HEK293 (cell line): Measurements from ENCODE around the gene ATP8B4.

ENCODE experiments used
- CTCF ChIA-PET: fragments of 350-600 bp; formaldehyde crosslinking; extraction: SDS; loops from one replicate; lab custom pipeline; 2021; ENCODE audit warnings: antibody characterized with exemption; lab: Yijun Ruan, JAX
- POLR2A ChIA-PET: fragments of 300-600 bp; formaldehyde crosslinking; extraction: SDS; loops from one replicate; lab custom pipeline; 2020; ENCODE audit warnings: antibody characterized with exemption, inconsistent platforms; lab: Yijun Ruan, JAX
- H3K27ac ChIP-seq: fragments of 200-500 bp; sonication (Bioruptor generic); 2 replicates; pipeline ENCODE4 v1.5.1; 2014; ENCODE audit warnings: low read depth, low read length, control low read depth, inconsistent platforms; ENCODE audit errors: extremely low read depth
- H3K36me3 ChIP-seq, 2 experiments: fragments of 200-500 bp in 1 of 2; sonication (Bioruptor generic) in 1 of 2; 1 replicate in 1 of 2; 2 replicates in 1 of 2; pipeline ENCODE4 v1.5.1; 2014 to 2017; ENCODE audit warnings: inconsistent platforms in 2 of 2, low read length in 2 of 2; ENCODE audit not compliant: control insufficient read depth in 2 of 2, insufficient read depth in 1 of 2
- H3K4me1 ChIP-seq: fragments of 200-500 bp; sonication (Bioruptor generic); 2 replicates; pipeline ENCODE4 v1.5.1; 2014; ENCODE audit warnings: mild to moderate bottlenecking, low read length, inconsistent platforms; ENCODE audit not compliant: control insufficient read depth, insufficient read depth
- H3K4me3 ChIP-seq: 2 replicates; pipeline ENCODE4 v1.5.1; 2011; ENCODE audit warnings: low read depth, mild to moderate bottlenecking, control low read depth, low read length, moderate library complexity
- H3K9me3 ChIP-seq: fragments of 200-500 bp; sonication (Bioruptor generic); 2 replicates; pipeline ENCODE4 v1.5.1; 2014; ENCODE audit warnings: low read depth, low read length, inconsistent platforms; ENCODE audit not compliant: control insufficient read depth, insufficient read depth
- BCL11A ChIP-seq: fragments of 450-650 bp; formaldehyde crosslinking; IDR thresholded peaks from 2 replicates; pipeline ENCODE4 v1.5.1; 2016; ENCODE audit warnings: low read depth, missing biosample characterization, missing genetic modification characterization
- GLIS1 ChIP-seq: fragments of 450-650 bp; formaldehyde crosslinking; IDR thresholded peaks from 2 replicates; pipeline ENCODE4 v1.5.1; 2016; ENCODE audit warnings: missing biosample characterization, missing genetic modification characterization
- GLIS2 ChIP-seq: fragments of 450-650 bp; formaldehyde crosslinking; IDR thresholded peaks from 2 replicates; pipeline ENCODE4 v1.5.1; 2016; ENCODE audit warnings: missing biosample characterization, missing genetic modification characterization
- KLF1 ChIP-seq: fragments of 450-650 bp; formaldehyde crosslinking; IDR thresholded peaks from 2 replicates; pipeline ENCODE4 v1.5.1; 2016; ENCODE audit warnings: missing biosample characterization, missing genetic modification characterization
- KLF16 ChIP-seq: fragments of 450-650 bp; formaldehyde crosslinking; IDR thresholded peaks from 2 replicates; pipeline ENCODE4 v1.5.1; 2017; ENCODE audit warnings: missing biosample characterization, missing genetic modification characterization
- MEIS1 ChIP-seq: sonication (generic); formaldehyde crosslinking; IDR thresholded peaks from 2 replicates; pipeline ENCODE4 v1.8.1; 2022; ENCODE audit warnings: missing genetic modification reagents, mild to moderate bottlenecking, borderline replicate concordance
- REPIN1 ChIP-seq: fragments of 450-650 bp; formaldehyde crosslinking; IDR thresholded peaks from 2 replicates; pipeline ENCODE4 v1.5.1; 2017; ENCODE audit warnings: missing biosample characterization, missing genetic modification characterization, low read depth
- SALL2 ChIP-seq: fragments of 450-650 bp; formaldehyde crosslinking; IDR thresholded peaks from 2 replicates; pipeline ENCODE4 v1.5.0; 2017; ENCODE audit warnings: missing biosample characterization, mild to moderate bottlenecking, missing genetic modification characterization, borderline replicate concordance
- TRIM28 ChIP-seq: IDR thresholded peaks from 2 replicates; pipeline ENCODE4 v1.6.1; 2011; ENCODE audit warnings: low read length, control low read depth, borderline replicate concordance
- WT1 ChIP-seq: fragments of 450-650 bp; formaldehyde crosslinking; IDR thresholded peaks from 2 replicates; pipeline ENCODE4 v1.5.1; 2016; ENCODE audit warnings: missing biosample characterization, missing genetic modification characterization
- ZBTB48 ChIP-seq: fragments of 450-650 bp; formaldehyde crosslinking; IDR thresholded peaks from 2 replicates; pipeline ENCODE4 v1.5.1; 2016; ENCODE audit warnings: missing biosample characterization, missing genetic modification characterization
- ZBTB7A ChIP-seq: fragments of 450-650 bp; formaldehyde crosslinking; IDR thresholded peaks from 2 replicates; pipeline ENCODE4 v1.5.1; 2016; ENCODE audit warnings: low read depth, missing biosample characterization, missing genetic modification characterization
- ZFP37 ChIP-seq: fragments of 450-650 bp; formaldehyde crosslinking; IDR thresholded peaks from 2 replicates; pipeline ENCODE4 v1.5.1; 2016; ENCODE audit warnings: missing biosample characterization, missing genetic modification characterization
- ZFP69B ChIP-seq: fragments of 450-650 bp; formaldehyde crosslinking; IDR thresholded peaks from 2 replicates; pipeline ENCODE4 v1.5.1; 2016; ENCODE audit warnings: missing biosample characterization, missing genetic modification characterization
- ZNF112 ChIP-seq: fragments of 450-650 bp; formaldehyde crosslinking; IDR thresholded peaks from 2 replicates; pipeline ENCODE4 v1.5.0; 2017; ENCODE audit warnings: missing biosample characterization, missing genetic modification characterization
- ZNF133 ChIP-seq: fragments of 450-650 bp; formaldehyde crosslinking; IDR thresholded peaks from 2 replicates; pipeline ENCODE4 v1.5.1; 2016; ENCODE audit warnings: missing biosample characterization, missing genetic modification characterization
- ZNF157 ChIP-seq: fragments of 450-650 bp; formaldehyde crosslinking; IDR thresholded peaks from 2 replicates; pipeline ENCODE4 v1.5.1; 2016; ENCODE audit warnings: missing biosample characterization, missing genetic modification characterization
- ZNF2 ChIP-seq: fragments of 450-650 bp; formaldehyde crosslinking; IDR thresholded peaks from 2 replicates; pipeline ENCODE4 v1.5.1; 2016; ENCODE audit warnings: missing biosample characterization, missing genetic modification characterization
- ZNF214 ChIP-seq: fragments of 450-650 bp; formaldehyde crosslinking; IDR thresholded peaks from 2 replicates; pipeline ENCODE4 v1.5.1; 2017; ENCODE audit warnings: missing biosample characterization, mild to moderate bottlenecking, missing genetic modification characterization, borderline replicate concordance
- ZNF529 ChIP-seq: fragments of 450-650 bp; formaldehyde crosslinking; IDR thresholded peaks from 2 replicates; pipeline ENCODE4 v1.5.1; 2017; ENCODE audit warnings: missing genetic modification characterization, missing biosample characterization; ENCODE audit not compliant: insufficient replicate concordance
- ZNF544 ChIP-seq: fragments of 450-650 bp; formaldehyde crosslinking; IDR thresholded peaks from 2 replicates; pipeline ENCODE4 v1.5.0; 2017; ENCODE audit warnings: missing biosample characterization, missing genetic modification characterization
- ZNF549 ChIP-seq: fragments of 450-650 bp; IDR thresholded peaks from 2 replicates; pipeline ENCODE4 v1.5.1; 2018; ENCODE audit warnings: missing biosample characterization, missing genetic modification characterization, mild to moderate bottlenecking, inconsistent platforms, moderate library complexity
- ZNF701 ChIP-seq: fragments of 450-650 bp; formaldehyde crosslinking; IDR thresholded peaks from 2 replicates; pipeline ENCODE4 v1.5.1; 2016; ENCODE audit warnings: missing biosample characterization, missing genetic modification characterization
- ZNF707 ChIP-seq: fragments of 450-650 bp; formaldehyde crosslinking; IDR thresholded peaks from 2 replicates; pipeline ENCODE4 v1.5.1; 2016; ENCODE audit warnings: missing biosample characterization, missing genetic modification characterization
- ZNF777 ChIP-seq: fragments of 450-650 bp; formaldehyde crosslinking; IDR thresholded peaks from 2 replicates; pipeline ENCODE4 v1.5.1; 2017; ENCODE audit warnings: missing biosample characterization, missing genetic modification characterization, borderline replicate concordance
- ZSCAN30 ChIP-seq: fragments of 450-650 bp; IDR thresholded peaks from 2 replicates; pipeline ENCODE4 v1.5.1; 2018; ENCODE audit warnings: missing biosample characterization, mild to moderate bottlenecking, missing genetic modification characterization, moderate library complexity
- TF ChIP-seq, protein P1 (sequence below): fragments of 450-650 bp; formaldehyde crosslinking; IDR thresholded peaks from 2 replicates; pipeline ENCODE4 v1.5.1; 2016; ENCODE audit warnings: missing biosample characterization, missing genetic modification characterization
- TF ChIP-seq, protein P2 (sequence below): fragments of 450-650 bp; formaldehyde crosslinking; IDR thresholded peaks from 2 replicates; pipeline ENCODE4 v1.5.1; 2017; ENCODE audit warnings: missing biosample characterization, missing genetic modification characterization
- TF ChIP-seq, protein P3 (sequence below): fragments of 450-650 bp; formaldehyde crosslinking; IDR thresholded peaks from 2 replicates; pipeline ENCODE4 v1.5.1; 2017; ENCODE audit warnings: missing biosample characterization, mild to moderate bottlenecking, missing genetic modification characterization, moderate library complexity
- TF ChIP-seq, protein P4 (sequence below): fragments of 450-650 bp; formaldehyde crosslinking; IDR thresholded peaks from 2 replicates; pipeline ENCODE4 v1.5.1; 2016; ENCODE audit warnings: missing biosample characterization, missing genetic modification characterization
- TF ChIP-seq, protein P5 (sequence below): fragments of 450-650 bp; formaldehyde crosslinking; IDR thresholded peaks from 2 replicates; pipeline ENCODE4 v1.5.1; 2016; ENCODE audit warnings: missing biosample characterization, missing genetic modification characterization

The ATP8B4 gene

DNA sequence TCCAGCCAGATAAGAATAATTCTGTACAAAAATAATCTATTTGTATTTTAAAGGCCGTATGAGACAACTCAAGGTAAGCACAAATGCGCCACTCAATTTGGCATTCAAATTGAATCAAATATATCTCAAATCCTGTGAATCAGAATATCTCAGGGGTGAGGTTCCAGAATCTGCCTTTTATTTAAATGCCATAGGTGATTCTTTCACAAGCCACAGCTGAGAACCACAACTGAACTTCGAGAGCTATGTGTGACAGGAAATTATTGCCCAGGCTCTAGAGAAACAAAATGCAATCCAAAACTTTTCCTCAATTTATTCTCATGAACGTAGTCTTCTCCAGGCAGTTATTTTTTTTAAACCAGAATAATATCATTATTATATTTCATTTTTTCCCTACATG, 11.9 kb downstream of the ATP8B4 start:
- TF ChIP-seq ZBTB48 (tag by site-specific recombination) (no peak), ZNF549 (tag by site-specific recombination) (no peak), TRIM28 (no peak), BCL11A (tag by site-specific recombination) (no peak), REPIN1 (no peak), ZFP37 (tag by site-specific recombination) (no peak), GLIS1 (tag by site-specific recombination) (no peak), ZNF133 (tag by site-specific recombination) (no peak), ZNF214 (tag by site-specific recombination) (no peak), ZNF544 (tag by site-specific recombination) (no peak), ZNF157 (tag by site-specific recombination) (no peak), KLF1 (no peak), ZFP69B (tag by site-specific recombination) (no peak), ZNF112 (no peak), GLIS2 (tag by site-specific recombination) (no peak), ZNF707 (tag by site-specific recombination) (no peak)
- TF ChIP-seq, protein P1, sequence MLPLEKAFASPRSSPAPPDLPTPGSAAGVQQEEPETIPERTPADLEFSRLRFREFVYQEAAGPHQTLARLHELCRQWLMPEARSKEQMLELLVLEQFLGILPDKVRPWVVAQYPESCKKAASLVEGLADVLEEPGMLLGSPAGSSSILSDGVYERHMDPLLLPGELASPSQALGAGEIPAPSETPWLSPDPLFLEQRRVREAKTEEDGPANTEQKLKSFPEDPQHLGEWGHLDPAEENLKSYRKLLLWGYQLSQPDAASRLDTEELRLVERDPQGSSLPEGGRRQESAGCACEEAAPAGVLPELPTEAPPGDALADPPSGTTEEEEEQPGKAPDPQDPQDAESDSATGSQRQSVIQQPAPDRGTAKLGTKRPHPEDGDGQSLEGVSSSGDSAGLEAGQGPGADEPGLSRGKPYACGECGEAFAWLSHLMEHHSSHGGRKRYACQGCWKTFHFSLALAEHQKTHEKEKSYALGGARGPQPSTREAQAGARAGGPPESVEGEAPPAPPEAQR (tag by site-specific recombination): no peak
- TF ChIP-seq, protein P2, sequence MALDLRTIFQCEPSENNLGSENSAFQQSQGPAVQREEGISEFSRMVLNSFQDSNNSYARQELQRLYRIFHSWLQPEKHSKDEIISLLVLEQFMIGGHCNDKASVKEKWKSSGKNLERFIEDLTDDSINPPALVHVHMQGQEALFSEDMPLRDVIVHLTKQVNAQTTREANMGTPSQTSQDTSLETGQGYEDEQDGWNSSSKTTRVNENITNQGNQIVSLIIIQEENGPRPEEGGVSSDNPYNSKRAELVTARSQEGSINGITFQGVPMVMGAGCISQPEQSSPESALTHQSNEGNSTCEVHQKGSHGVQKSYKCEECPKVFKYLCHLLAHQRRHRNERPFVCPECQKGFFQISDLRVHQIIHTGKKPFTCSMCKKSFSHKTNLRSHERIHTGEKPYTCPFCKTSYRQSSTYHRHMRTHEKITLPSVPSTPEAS: no peak
- TF ChIP-seq, all 188 proteins: peak for 0
- no peak overlapping the region for H3K4me3 ChIP-seq
- no peaks in the 10 kb centered on the region for H3K9me3 ChIP-seq
- no peaks in the 10 kb centered on the region for H3K4me1 ChIP-seq
- ChIA-PET POLR2A (no interaction called here), CTCF (interaction anchor here (1.2 kb wide), 1 partner anchor 11 kb away, joined by 3 read pairs; no protein-coding TSS in a partner anchor)
- H3K27ac ChIP-seq: no peak overlapping the region
- no peaks in the 10 kb centered on the region for H3K36me3 ChIP-seq

DNA sequence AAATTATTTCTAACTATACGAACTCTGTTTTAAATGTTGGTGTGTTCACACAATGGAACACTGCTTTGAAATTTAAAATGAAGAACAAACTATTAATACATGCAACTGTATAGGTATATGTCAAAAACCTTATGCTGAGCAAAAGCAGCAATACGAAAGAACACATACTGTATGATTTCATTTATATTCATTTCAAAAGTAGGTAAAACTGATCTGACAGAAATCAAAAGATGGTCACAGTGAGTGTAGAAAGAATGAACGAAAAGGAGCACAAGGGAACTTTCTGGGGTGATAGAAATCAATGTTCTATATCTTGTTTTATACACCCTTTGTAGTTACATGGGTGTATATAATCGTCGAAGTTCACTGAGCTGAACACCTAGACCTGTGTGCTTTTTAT, 12.6 kb downstream of the ATP8B4 start:
- no peaks in the 10 kb centered on the region for H3K4me1 ChIP-seq
- POLR2A ChIA-PET: no interaction called here
- CTCF ChIA-PET: interaction anchor here (1.2 kb wide), 1 partner anchor 12 kb away, joined by 3 read pairs; no protein-coding TSS in a partner anchor
- H3K27ac ChIP-seq: no peak overlapping the region
- H3K36me3 ChIP-seq: no peaks in the 10 kb centered on the region
- no peaks in the 10 kb centered on the region for H3K9me3 ChIP-seq
- H3K4me3 ChIP-seq: no peak overlapping the region
- TF ChIP-seq ZNF701 (tag by site-specific recombination) (no peak), ZNF2 (no peak), ZNF529 (tag by site-specific recombination) (no peak), KLF16 (no peak), WT1 (tag by site-specific recombination) (no peak), SALL2 (no peak), ZBTB7A (tag by site-specific recombination) (no peak), MEIS1 (CRISPR knock-in tag) (no peak), ZNF777 (tag by site-specific recombination) (no peak), ZSCAN30 (tag by site-specific recombination) (no peak)
- TF ChIP-seq, protein P3, sequence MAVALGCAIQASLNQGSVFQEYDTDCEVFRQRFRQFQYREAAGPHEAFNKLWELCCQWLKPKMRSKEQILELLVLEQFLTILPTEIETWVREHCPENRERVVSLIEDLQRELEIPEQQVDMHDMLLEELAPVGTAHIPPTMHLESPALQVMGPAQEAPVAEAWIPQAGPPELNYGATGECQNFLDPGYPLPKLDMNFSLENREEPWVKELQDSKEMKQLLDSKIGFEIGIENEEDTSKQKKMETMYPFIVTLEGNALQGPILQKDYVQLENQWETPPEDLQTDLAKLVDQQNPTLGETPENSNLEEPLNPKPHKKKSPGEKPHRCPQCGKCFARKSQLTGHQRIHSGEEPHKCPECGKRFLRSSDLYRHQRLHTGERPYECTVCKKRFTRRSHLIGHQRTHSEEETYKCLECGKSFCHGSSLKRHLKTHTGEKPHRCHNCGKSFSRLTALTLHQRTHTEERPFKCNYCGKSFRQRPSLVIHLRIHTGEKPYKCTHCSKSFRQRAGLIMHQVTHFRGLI (tag by site-specific recombination): no peak
- TF ChIP-seq, protein P4, sequence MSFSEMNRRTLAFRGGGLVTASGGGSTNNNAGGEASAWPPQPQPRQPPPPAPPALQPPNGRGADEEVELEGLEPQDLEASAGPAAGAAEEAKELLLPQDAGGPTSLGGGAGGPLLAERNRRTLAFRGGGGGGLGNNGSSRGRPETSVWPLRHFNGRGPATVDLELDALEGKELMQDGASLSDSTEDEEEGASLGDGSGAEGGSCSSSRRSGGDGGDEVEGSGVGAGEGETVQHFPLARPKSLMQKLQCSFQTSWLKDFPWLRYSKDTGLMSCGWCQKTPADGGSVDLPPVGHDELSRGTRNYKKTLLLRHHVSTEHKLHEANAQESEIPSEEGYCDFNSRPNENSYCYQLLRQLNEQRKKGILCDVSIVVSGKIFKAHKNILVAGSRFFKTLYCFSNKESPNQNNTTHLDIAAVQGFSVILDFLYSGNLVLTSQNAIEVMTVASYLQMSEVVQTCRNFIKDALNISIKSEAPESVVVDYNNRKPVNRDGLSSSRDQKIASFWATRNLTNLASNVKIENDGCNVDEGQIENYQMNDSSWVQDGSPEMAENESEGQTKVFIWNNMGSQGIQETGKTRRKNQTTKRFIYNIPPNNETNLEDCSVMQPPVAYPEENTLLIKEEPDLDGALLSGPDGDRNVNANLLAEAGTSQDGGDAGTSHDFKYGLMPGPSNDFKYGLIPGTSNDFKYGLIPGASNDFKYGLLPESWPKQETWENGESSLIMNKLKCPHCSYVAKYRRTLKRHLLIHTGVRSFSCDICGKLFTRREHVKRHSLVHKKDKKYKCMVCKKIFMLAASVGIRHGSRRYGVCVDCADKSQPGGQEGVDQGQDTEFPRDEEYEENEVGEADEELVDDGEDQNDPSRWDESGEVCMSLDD (tag by site-specific recombination): no peak
- TF ChIP-seq, protein P5, sequence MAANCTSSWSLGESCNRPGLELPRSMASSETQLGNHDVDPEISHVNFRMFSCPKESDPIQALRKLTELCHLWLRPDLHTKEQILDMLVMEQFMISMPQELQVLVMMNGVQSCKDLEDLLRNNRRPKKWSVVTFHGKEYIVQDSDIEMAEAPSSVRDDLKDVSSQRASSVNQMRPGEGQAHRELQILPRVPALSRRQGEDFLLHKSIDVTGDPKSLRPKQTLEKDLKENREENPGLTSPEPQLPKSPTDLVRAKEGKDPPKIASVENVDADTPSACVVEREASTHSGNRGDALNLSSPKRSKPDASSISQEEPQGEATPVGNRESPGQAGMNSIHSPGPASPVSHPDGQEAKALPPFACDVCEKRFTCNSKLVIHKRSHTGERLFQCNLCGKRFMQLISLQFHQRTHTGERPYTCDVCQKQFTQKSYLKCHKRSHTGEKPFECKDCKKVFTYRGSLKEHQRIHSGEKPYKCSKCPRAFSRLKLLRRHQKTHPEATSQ (tag by site-specific recombination): no peak
